ENCODE data around the gene FLYWCH1.
"Not testable (repeated sequence)": the region's sequence is repeated elsewhere in the genome, so short reads cannot be mapped to it uniquely, and the experiment has no call there.

Gene FLYWCH1

DNA sequence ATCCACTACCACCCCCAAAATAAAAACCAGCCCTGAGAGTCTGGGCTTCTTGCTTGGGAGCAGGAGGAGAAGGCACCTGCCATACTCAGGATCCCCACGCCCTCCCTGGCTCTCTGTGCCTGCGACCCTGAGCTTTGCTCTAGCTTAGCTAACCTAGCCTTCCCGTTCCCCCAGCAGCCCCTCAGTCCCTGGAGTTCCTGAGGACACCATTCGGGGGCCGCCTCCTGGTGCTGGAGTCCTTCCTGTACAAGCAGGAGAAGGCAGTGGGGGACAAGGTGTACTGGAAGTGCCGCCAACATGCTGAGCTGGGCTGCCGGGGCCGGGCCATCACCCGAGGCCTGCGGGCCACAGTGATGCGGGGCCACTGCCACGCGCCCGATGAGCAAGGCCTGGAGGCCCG, 18.5 kb downstream of the FLYWCH1 start:
- Mint-ChIP-seq H3K4me3 (no peak overlapping the region), H3K27ac (no peak overlapping the region), H3K4me1 (peaks cover 11% of the 10 kb centered on the region), H3K9me3 (no peaks in the 10 kb centered on the region), H3K27me3 (ENCODE audit: low read depth) (no peaks in the 10 kb centered on the region), H3K36me3 (ENCODE audit: low read depth) (peaks cover 5% of the 10 kb centered on the region)
- TF ChIP-seq, protein P1, sequence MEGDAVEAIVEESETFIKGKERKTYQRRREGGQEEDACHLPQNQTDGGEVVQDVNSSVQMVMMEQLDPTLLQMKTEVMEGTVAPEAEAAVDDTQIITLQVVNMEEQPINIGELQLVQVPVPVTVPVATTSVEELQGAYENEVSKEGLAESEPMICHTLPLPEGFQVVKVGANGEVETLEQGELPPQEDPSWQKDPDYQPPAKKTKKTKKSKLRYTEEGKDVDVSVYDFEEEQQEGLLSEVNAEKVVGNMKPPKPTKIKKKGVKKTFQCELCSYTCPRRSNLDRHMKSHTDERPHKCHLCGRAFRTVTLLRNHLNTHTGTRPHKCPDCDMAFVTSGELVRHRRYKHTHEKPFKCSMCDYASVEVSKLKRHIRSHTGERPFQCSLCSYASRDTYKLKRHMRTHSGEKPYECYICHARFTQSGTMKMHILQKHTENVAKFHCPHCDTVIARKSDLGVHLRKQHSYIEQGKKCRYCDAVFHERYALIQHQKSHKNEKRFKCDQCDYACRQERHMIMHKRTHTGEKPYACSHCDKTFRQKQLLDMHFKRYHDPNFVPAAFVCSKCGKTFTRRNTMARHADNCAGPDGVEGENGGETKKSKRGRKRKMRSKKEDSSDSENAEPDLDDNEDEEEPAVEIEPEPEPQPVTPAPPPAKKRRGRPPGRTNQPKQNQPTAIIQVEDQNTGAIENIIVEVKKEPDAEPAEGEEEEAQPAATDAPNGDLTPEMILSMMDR (IDR thresholded peaks at IDR 0.05; ENCODE audit: unreplicated experiment in 3 of 3), result no peak

DNA sequence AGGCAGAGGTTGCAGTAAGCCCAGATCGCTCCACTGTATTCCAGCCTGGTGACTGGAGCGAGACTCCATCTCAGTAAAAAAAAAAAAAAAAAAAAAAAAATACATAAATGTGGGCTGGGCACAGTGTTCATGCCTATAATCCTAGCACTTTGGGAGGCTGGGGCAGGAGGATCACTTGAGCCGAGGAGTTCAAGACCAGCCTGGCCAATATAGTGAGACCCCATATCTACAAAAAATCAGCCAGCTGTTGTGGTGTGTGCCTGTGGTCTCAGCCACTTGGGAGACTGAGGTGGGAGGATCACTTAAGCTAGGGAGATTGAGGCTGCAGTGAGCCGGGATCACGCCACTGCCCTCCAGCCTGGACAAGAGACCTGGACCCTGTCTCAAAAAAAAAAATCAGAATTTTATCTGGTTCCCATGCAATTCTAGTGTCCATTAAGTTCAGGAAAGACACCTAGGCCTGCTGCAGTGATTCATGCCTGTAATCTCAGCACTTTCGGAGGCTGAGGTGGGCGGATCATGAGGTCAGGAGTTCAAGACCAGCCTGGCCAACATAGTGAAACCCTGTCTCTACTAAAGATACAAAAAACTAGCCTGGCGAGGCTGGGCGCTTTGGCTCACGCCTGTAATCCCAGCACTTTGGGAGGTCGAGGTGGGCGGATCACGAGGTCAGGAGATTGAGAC, 19.6 kb downstream of the FLYWCH1 start:
- not testable (repeated sequence) for H3K4me1 Mint-ChIP-seq; H3K4me3 Mint-ChIP-seq; H3K9me3 Mint-ChIP-seq; H3K27ac Mint-ChIP-seq; H3K27me3 Mint-ChIP-seq (ENCODE audit: low read depth)
- peaks cover 11% of the 10 kb centered on the region for H3K36me3 Mint-ChIP-seq (ENCODE audit: low read depth)

- Mint-ChIP-seq H3K4me1 (no peaks in the 10 kb centered on the region), H3K27me3 (ENCODE audit: low read depth) (no peaks in the 10 kb centered on the region), H3K4me3 (no peak overlapping the region), H3K27ac (no peak overlapping the region), H3K36me3 (ENCODE audit: low read depth) (peaks cover 11% of the 10 kb centered on the region), H3K9me3 (no peaks in the 10 kb centered on the region)
- TF ChIP-seq, protein P1 (IDR thresholded peaks at IDR 0.05; ENCODE audit: unreplicated experiment in 3 of 3), result no peak
Observed at GRCh38 chr16:2933136-2933535, 21.4 kb downstream of the FLYWCH1 start.

DNA sequence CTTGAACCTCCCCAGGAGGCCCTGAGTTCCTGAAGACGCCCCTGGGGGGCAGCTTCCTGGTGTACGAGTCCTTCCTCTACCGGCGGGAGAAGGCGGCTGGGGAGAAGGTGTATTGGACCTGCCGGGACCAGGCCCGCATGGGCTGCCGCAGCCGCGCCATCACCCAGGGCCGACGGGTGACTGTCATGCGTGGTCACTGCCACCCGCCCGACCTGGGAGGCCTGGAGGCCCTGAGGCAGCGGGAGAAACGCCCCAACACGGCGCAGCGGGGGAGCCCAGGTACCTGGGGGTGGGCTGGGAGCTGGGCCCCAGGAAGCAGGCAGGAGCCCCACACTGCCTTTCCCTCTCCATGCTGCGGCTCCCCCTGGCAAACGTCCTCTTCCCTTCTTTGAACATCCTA, 22.0 kb downstream of the FLYWCH1 start:
- H3K27ac Mint-ChIP-seq, result no peak overlapping the region
- no peaks in the 10 kb centered on the region for H3K27me3 Mint-ChIP-seq (ENCODE audit: low read depth)
- H3K9me3 Mint-ChIP-seq, result no peaks in the 10 kb centered on the region
- peaks cover 11% of the 10 kb centered on the region for H3K36me3 Mint-ChIP-seq (ENCODE audit: low read depth)
- no peaks in the 10 kb centered on the region for H3K4me1 Mint-ChIP-seq
- TF ChIP-seq, protein P1 (IDR thresholded peaks at IDR 0.05; ENCODE audit: unreplicated experiment in 3 of 3), result no peak
- H3K4me3 Mint-ChIP-seq, result no peak overlapping the region

DNA sequence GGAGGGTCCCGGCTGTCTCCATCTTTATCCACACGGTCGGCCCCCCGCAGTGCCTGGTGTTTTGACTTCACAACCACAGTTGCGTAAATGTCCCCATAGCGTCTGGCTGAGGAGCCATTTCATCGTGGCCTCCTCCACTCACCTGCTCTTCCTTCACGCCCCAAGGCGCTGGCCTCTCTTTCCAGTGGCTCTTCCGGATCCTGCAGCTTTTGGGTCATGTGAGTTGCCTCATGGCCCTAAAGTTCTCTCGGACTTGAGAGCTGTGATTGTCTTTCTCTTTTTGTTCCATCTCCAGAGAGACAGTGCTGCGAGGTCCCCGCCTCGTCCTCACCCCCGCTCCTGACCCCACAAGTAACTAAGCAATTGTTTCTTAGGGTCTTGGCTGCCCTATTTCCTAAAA, 22.7 kb downstream of the FLYWCH1 start:
- H3K4me3 Mint-ChIP-seq, result no peak overlapping the region
- TF ChIP-seq, protein P1 (IDR thresholded peaks at IDR 0.05; ENCODE audit: unreplicated experiment in 3 of 3), result no peak
- H3K9me3 Mint-ChIP-seq, result no peaks in the 10 kb centered on the region
- H3K4me1 Mint-ChIP-seq, result no peaks in the 10 kb centered on the region
- H3K27me3 Mint-ChIP-seq (ENCODE audit: low read depth), result no peaks in the 10 kb centered on the region
- no peak overlapping the region for H3K27ac Mint-ChIP-seq
- H3K36me3 Mint-ChIP-seq (ENCODE audit: low read depth), result peaks cover 14% of the 10 kb centered on the region

DNA sequence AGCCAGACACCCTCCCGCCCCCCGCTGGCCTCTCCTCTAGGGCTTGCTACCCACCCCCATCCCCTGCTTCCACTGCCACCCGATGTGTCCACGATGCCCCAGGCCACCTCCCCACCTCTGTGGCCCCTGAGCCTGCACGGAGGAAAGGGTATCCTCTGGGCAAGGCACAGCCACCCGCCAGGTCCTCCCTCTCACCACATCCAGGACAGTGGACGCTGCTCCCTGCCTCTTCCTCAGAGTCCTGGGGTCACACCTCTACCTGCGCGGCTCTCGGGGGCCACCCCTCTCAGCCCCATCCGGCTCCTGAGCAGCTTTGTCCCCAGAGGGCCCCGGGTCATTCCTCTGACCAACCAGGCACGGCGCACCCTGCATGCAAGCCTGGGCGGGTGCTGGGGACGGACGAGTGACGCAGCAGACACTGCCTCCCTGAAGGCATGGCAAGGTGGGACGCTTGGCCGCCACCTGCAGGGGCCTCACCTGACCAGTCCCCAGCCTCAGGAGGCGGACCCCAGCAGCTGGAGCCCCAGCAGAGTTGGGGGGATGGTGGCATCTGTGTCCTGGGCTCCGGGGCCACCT, 24.8 kb downstream of the FLYWCH1 start:
- Mint-ChIP-seq H3K27me3 (ENCODE audit: low read depth) (no peaks in the 10 kb centered on the region), H3K4me1 (no peaks in the 10 kb centered on the region), H3K36me3 (ENCODE audit: low read depth) (peaks cover 29% of the 10 kb centered on the region), H3K9me3 (no peaks in the 10 kb centered on the region), H3K4me3 (no peak overlapping the region), H3K27ac (no peak overlapping the region)
- TF ChIP-seq, protein P1 (IDR thresholded peaks at IDR 0.05; ENCODE audit: unreplicated experiment in 3 of 3), result no peak

Data from nephron (organoid).